ENCODE data around the gene PRC1. TPM values are rescaled to one million over a fixed set of nuclear protein-coding genes. Genes with fewer than 3 reads are reported as not detected.

PRC1 gene
- total and polyA plus RNA-seq, 4 donors, result 3.5 to 8.1 (median 6.9) TPM

- no peaks in the 10 kb centered on the region for H3K9me3 ChIP-seq (ENCODE audit: control insufficient read depth, low read length)
- H3K4me1 ChIP-seq (ENCODE audit: control insufficient read depth in 1 of 2, insufficient read depth in 2 of 2, low read length in 2 of 2), result no peaks in the 10 kb centered on the region
- 89 to 94% methylated on average over 18 of the region's 18 CpGs for WGBS, 2 donors
- H3K4me3 ChIP-seq (ENCODE audit: low read length in 2 of 2), result no peak overlapping the region
- DNase-seq (no peak), ATAC-seq (ENCODE audit: low FRiP score) (no peak)
- H3K27ac ChIP-seq (ENCODE audit: low read depth in 1 of 2, low read length in 2 of 2), result no peak overlapping the region
- no peaks in the 10 kb centered on the region for H3K27me3 ChIP-seq (ENCODE audit: control insufficient read depth in 1 of 2, insufficient read depth in 2 of 2, low read length in 1 of 2)
- intact Hi-C loops (cut with DNase I), result no loop called here
- H3K36me3 ChIP-seq (ENCODE audit: control insufficient read depth in 1 of 2, insufficient read depth in 2 of 2, low read length in 1 of 2), result peaks cover 6 to 16% of the 10 kb centered on the region in 2 donors
These were observed 46.6 kb downstream of the PRC1 start for GRCh38 chr15:90947577-90948357.

GRCh38 chr15:90946941-90947576 lies 47.3 kb downstream of the PRC1 start:
- peaks cover 6 to 20% of the 10 kb centered on the region in 2 donors for H3K36me3 ChIP-seq (ENCODE audit: control insufficient read depth in 1 of 2, insufficient read depth in 2 of 2, low read length in 1 of 2)

GRCh38 chr15:90946538-90946937 lies 47.8 kb downstream of the PRC1 start:
- ATAC-seq (ENCODE audit: low FRiP score), result no peak
- intact Hi-C loops (cut with DNase I), result no loop called here
- peak in 1 of 2 donors; percentile 58 for DNase-seq
- 87 to 91% methylated on average over 16 of the region's 16 CpGs for WGBS, 2 donors
- Histone ChIP-seq H3K27ac (ENCODE audit: low read depth in 1 of 2, low read length in 2 of 2) (no peak overlapping the region), H3K4me3 (ENCODE audit: low read length in 2 of 2) (no peak overlapping the region), H3K4me1 (ENCODE audit: control insufficient read depth in 1 of 2, insufficient read depth in 2 of 2, low read length in 2 of 2) (no peaks in the 10 kb centered on the region), H3K9me3 (ENCODE audit: control insufficient read depth, low read length) (no peaks in the 10 kb centered on the region), H3K36me3 (ENCODE audit: control insufficient read depth in 1 of 2, insufficient read depth in 2 of 2, low read length in 1 of 2) (peaks cover 6 to 20% of the 10 kb centered on the region in 2 donors), H3K27me3 (ENCODE audit: control insufficient read depth in 1 of 2, insufficient read depth in 2 of 2, low read length in 1 of 2) (no peaks in the 10 kb centered on the region)

More at GRCh38 chr15:90946941-90947576, 47.3 kb downstream of the PRC1 start:
- DNase-seq, result peak in 1 of 2 donors; percentile 20
- 77 to 91% methylated on average over 8 of the region's 8 CpGs for WGBS, 2 donors
- no peaks in the 10 kb centered on the region for H3K9me3 ChIP-seq (ENCODE audit: control insufficient read depth, low read length)
- H3K4me1 ChIP-seq (ENCODE audit: control insufficient read depth in 1 of 2, insufficient read depth in 2 of 2, low read length in 2 of 2), result no peaks in the 10 kb centered on the region
- no peaks in the 10 kb centered on the region for H3K27me3 ChIP-seq (ENCODE audit: control insufficient read depth in 1 of 2, insufficient read depth in 2 of 2, low read length in 1 of 2)
- no peak overlapping the region for H3K4me3 ChIP-seq (ENCODE audit: low read length in 2 of 2)
- ATAC-seq (ENCODE audit: low FRiP score), result no peak
- H3K27ac ChIP-seq (ENCODE audit: low read depth in 1 of 2, low read length in 2 of 2), result no peak overlapping the region
- intact Hi-C loops (cut with DNase I), result no loop called here

GRCh38 chr15:90945091-90945490 lies 49.2 kb downstream of the PRC1 start:
- H3K4me3 ChIP-seq (ENCODE audit: low read length in 2 of 2), result no peak overlapping the region
- intact Hi-C loops (cut with DNase I), result no loop called here
- ATAC-seq (ENCODE audit: low FRiP score) (no peak), DNase-seq (peak in 1 of 2 donors; percentile 15)
- WGBS, 2 donors, result 94 to 97% methylated on average over 7 of the region's 7 CpGs
- no peaks in the 10 kb centered on the region for H3K27me3 ChIP-seq (ENCODE audit: control insufficient read depth in 1 of 2, insufficient read depth in 2 of 2, low read length in 1 of 2)
- H3K36me3 ChIP-seq (ENCODE audit: control insufficient read depth in 1 of 2, insufficient read depth in 2 of 2, low read length in 1 of 2), result peaks cover 3 to 25% of the 10 kb centered on the region in 2 donors
- no peaks in the 10 kb centered on the region for H3K4me1 ChIP-seq (ENCODE audit: control insufficient read depth in 1 of 2, insufficient read depth in 2 of 2, low read length in 2 of 2)
- H3K9me3 ChIP-seq (ENCODE audit: control insufficient read depth, low read length), result no peaks in the 10 kb centered on the region
- no peak overlapping the region for H3K27ac ChIP-seq (ENCODE audit: low read depth in 1 of 2, low read length in 2 of 2)

- Histone ChIP-seq H3K4me1 (ENCODE audit: control insufficient read depth in 1 of 2, insufficient read depth in 2 of 2, low read length in 2 of 2) (no peaks in the 10 kb centered on the region), H3K27ac (ENCODE audit: low read depth in 1 of 2, low read length in 2 of 2) (no peak overlapping the region), H3K4me3 (ENCODE audit: low read length in 2 of 2) (no peak overlapping the region), H3K27me3 (ENCODE audit: control insufficient read depth in 1 of 2, insufficient read depth in 2 of 2, low read length in 1 of 2) (no peaks in the 10 kb centered on the region), H3K36me3 (ENCODE audit: control insufficient read depth in 1 of 2, insufficient read depth in 2 of 2, low read length in 1 of 2) (peaks cover 3 to 19% of the 10 kb centered on the region in 2 donors), H3K9me3 (ENCODE audit: control insufficient read depth, low read length) (no peaks in the 10 kb centered on the region)
- DNase-seq (peak in 1 of 2 donors; percentile 57), ATAC-seq (ENCODE audit: low FRiP score) (no peak)
- intact Hi-C loops (cut with DNase I), result no loop called here
- WGBS, 2 donors, result 89 to 91% methylated on average over 12 of the region's 12 CpGs
These were observed 51.8 kb downstream of the PRC1 start for GRCh38 chr15:90942354-90943120.

- Histone ChIP-seq H3K36me3 (ENCODE audit: control insufficient read depth in 1 of 2, insufficient read depth in 2 of 2, low read length in 1 of 2) (peaks cover 3 to 14% of the 10 kb centered on the region in 2 donors), H3K4me3 (ENCODE audit: low read length in 2 of 2) (no peak overlapping the region), H3K27me3 (ENCODE audit: control insufficient read depth in 1 of 2, insufficient read depth in 2 of 2, low read length in 1 of 2) (no peaks in the 10 kb centered on the region), H3K9me3 (ENCODE audit: control insufficient read depth, low read length) (no peaks in the 10 kb centered on the region), H3K27ac (ENCODE audit: low read depth in 1 of 2, low read length in 2 of 2) (no peak overlapping the region), H3K4me1 (ENCODE audit: control insufficient read depth in 1 of 2, insufficient read depth in 2 of 2, low read length in 2 of 2) (peaks cover 0 to 4% of the 10 kb centered on the region in 2 donors)
- ATAC-seq (ENCODE audit: low FRiP score), result no peak
- DNase-seq, result no peak
- intact Hi-C loops (cut with DNase I), result no loop called here
- 97 to 99% methylated on average over 4 of the region's 4 CpGs for WGBS, 2 donors
These were observed 53.3 kb downstream of the PRC1 start for GRCh38 chr15:90941038-90941437.

GRCh38 chr15:90939756-90940155 lies 54.6 kb downstream of the PRC1 start:
- Histone ChIP-seq H3K36me3 (ENCODE audit: control insufficient read depth in 1 of 2, insufficient read depth in 2 of 2, low read length in 1 of 2) (peaks cover 3 to 14% of the 10 kb centered on the region in 2 donors), H3K9me3 (ENCODE audit: control insufficient read depth, low read length) (no peaks in the 10 kb centered on the region), H3K27ac (ENCODE audit: low read depth in 1 of 2, low read length in 2 of 2) (no peak overlapping the region), H3K4me3 (ENCODE audit: low read length in 2 of 2) (no peak overlapping the region), H3K4me1 (ENCODE audit: control insufficient read depth in 1 of 2, insufficient read depth in 2 of 2, low read length in 2 of 2) (peaks cover 0 to 6% of the 10 kb centered on the region in 2 donors), H3K27me3 (ENCODE audit: control insufficient read depth in 1 of 2, insufficient read depth in 2 of 2, low read length in 1 of 2) (no peaks in the 10 kb centered on the region)
- ATAC-seq (ENCODE audit: low FRiP score) (no peak), DNase-seq (no peak)
- 83 to 96% methylated on average over 7 of the region's 7 CpGs for WGBS, 2 donors
- intact Hi-C loops (cut with DNase I), result no loop called here

- Histone ChIP-seq H3K27ac (ENCODE audit: low read depth in 1 of 2, low read length in 2 of 2) (no peak overlapping the region), H3K4me1 (ENCODE audit: control insufficient read depth in 1 of 2, insufficient read depth in 2 of 2, low read length in 2 of 2) (peaks cover 0 to 6% of the 10 kb centered on the region in 2 donors), H3K4me3 (ENCODE audit: low read length in 2 of 2) (no peak overlapping the region), H3K9me3 (ENCODE audit: control insufficient read depth, low read length) (no peaks in the 10 kb centered on the region), H3K36me3 (ENCODE audit: control insufficient read depth in 1 of 2, insufficient read depth in 2 of 2, low read length in 1 of 2) (peaks cover 3 to 12% of the 10 kb centered on the region in 2 donors), H3K27me3 (ENCODE audit: control insufficient read depth in 1 of 2, insufficient read depth in 2 of 2, low read length in 1 of 2) (no peaks in the 10 kb centered on the region)
- DNase-seq (no peak), ATAC-seq (ENCODE audit: low FRiP score) (no peak)
- WGBS, 2 donors, result 70 to 81% methylated on average over 5 of the region's 5 CpGs
- intact Hi-C loops (cut with DNase I), result no loop called here
These were observed 56.1 kb downstream of the PRC1 start for GRCh38 chr15:90938261-90938660.
